Loucy (cell line): ENCODE measurements around the gene LIPF.

Experiments used
- H2AFZ ChIP-seq: fragments of 200-600 bp; sonication (generic); 2 replicates; pipeline ENCODE4 v1.6.0; 2016; ENCODE audit warnings: antibody characterized with exemption, mild to moderate bottlenecking, low read length, moderate library complexity
- H3F3A ChIP-seq: fragments of 200-600 bp; 2 replicates; pipeline ENCODE4 v1.6.0; 2016; ENCODE audit warnings: antibody characterized with exemption, low read depth, mild to moderate bottlenecking
- H3K27me3 ChIP-seq: fragments of 200-600 bp; sonication (generic); 2 replicates; pipeline ENCODE4 v1.6.1; 2014; ENCODE audit warnings: low read length, mild to moderate bottlenecking; ENCODE audit not compliant: insufficient read depth, poor library complexity, severe bottlenecking
- H3K36me3 ChIP-seq: fragments of 200-600 bp; sonication (generic); 2 replicates; pipeline ENCODE4 v1.6.1; 2016; ENCODE audit warnings: low read length; ENCODE audit not compliant: insufficient read depth
- H3K4me1 ChIP-seq: fragments of 200-600 bp; sonication (generic); 2 replicates; pipeline ENCODE4 v1.5.1; 2014; ENCODE audit warnings: low read length, mild to moderate bottlenecking; ENCODE audit not compliant: insufficient read depth, poor library complexity, severe bottlenecking
- H3K4me2 ChIP-seq: fragments of 200-600 bp; sonication (generic); 2 replicates; pipeline ENCODE4 v1.6.0; 2014; ENCODE audit warnings: antibody characterized with exemption, low read length, low read depth, mild to moderate bottlenecking; ENCODE audit not compliant: poor library complexity, severe bottlenecking
- H3K4me3 ChIP-seq: fragments of 200-600 bp; sonication (generic); 2 replicates; pipeline ENCODE4 v1.5.1; 2014; ENCODE audit warnings: low read length, mild to moderate bottlenecking, mixed read lengths; ENCODE audit not compliant: poor library complexity, severe bottlenecking
- H3K79me2 ChIP-seq: fragments of 200-600 bp; sonication (generic); 2 replicates; pipeline ENCODE4 v1.6.1; 2014; ENCODE audit warnings: low read length; ENCODE audit not compliant: insufficient read depth
- H3K9ac ChIP-seq: fragments of 200-600 bp; sonication (generic); 2 replicates; pipeline ENCODE4 v1.6.0; 2014; ENCODE audit warnings: mild to moderate bottlenecking, low read depth, low read length, moderate library complexity; ENCODE audit not compliant: poor library complexity, severe bottlenecking
- H3K9me2 ChIP-seq: fragments of 200-600 bp; sonication (generic); replicated peaks from 2 replicates; pipeline ENCODE4 v1.6.1; 2016; ENCODE audit warnings: low read depth, low read length, mixed read lengths
- H3K9me3 ChIP-seq: fragments of 200-600 bp; sonication (generic); 2 replicates; pipeline ENCODE4 v1.6.1; 2014; ENCODE audit warnings: mild to moderate bottlenecking, antibody characterized with exemption, low read length, low read depth; ENCODE audit not compliant: insufficient read depth
- H4K20me1 ChIP-seq: fragments of 200-600 bp; sonication (generic); 2 replicates; pipeline ENCODE4 v1.6.0; 2014; ENCODE audit warnings: antibody characterized with exemption, low read length, mild to moderate bottlenecking; ENCODE audit not compliant: insufficient read depth, poor library complexity, severe bottlenecking
- CTCF ChIP-seq: fragments of 200-600 bp; sonication (generic); conservative IDR thresholded peaks from 2 replicates; pipeline ENCODE4 v1.5.1; 2014; ENCODE audit warnings: mild to moderate bottlenecking, antibody characterized with exemption, low read length
- EZH2phosphoT487 ChIP-seq: fragments of 200-600 bp; IDR thresholded peaks from 2 replicates; pipeline ENCODE4 v1.6.1; 2018; ENCODE audit warnings: antibody characterized with exemption, mild to moderate bottlenecking, moderate library complexity, borderline replicate concordance

Gene LIPF

GRCh38 chr10:88676283-88677060 is 12.2 kb downstream of the LIPF start:
- Histone ChIP-seq H3K9me2 (no peaks in the 10 kb centered on the region), H3K4me3 (no peak overlapping the region), H2AFZ (no peak overlapping the region), H3K79me2 (no peaks in the 10 kb centered on the region), H3K36me3 (no peaks in the 10 kb centered on the region), H3K9ac (no peak overlapping the region), H4K20me1 (no peaks in the 10 kb centered on the region), H3K27me3 (no peaks in the 10 kb centered on the region), H3K4me1 (no peaks in the 10 kb centered on the region), H3K9me3 (no peaks in the 10 kb centered on the region), H3F3A (no peaks in the 10 kb centered on the region), H3K4me2 (no peak overlapping the region)
- TF ChIP-seq EZH2phosphoT487 (no peak), CTCF (no peak)

- no peaks in the 10 kb centered on the region for H3K36me3 ChIP-seq
- H3K79me2 ChIP-seq, result no peaks in the 10 kb centered on the region
- no peak overlapping the region for H2AFZ ChIP-seq
- TF ChIP-seq CTCF, result no peak
- TF ChIP-seq EZH2phosphoT487, result no peak
- no peaks in the 10 kb centered on the region for H3K9me2 ChIP-seq
- H3K9me3 ChIP-seq, result no peaks in the 10 kb centered on the region
- no peaks in the 10 kb centered on the region for H4K20me1 ChIP-seq
- H3K4me2 ChIP-seq, result no peak overlapping the region
- H3K27me3 ChIP-seq, result no peaks in the 10 kb centered on the region
- no peaks in the 10 kb centered on the region for H3K4me1 ChIP-seq
- no peak overlapping the region for H3K4me3 ChIP-seq
- no peaks in the 10 kb centered on the region for H3F3A ChIP-seq
- no peak overlapping the region for H3K9ac ChIP-seq
These were observed 16.7 kb downstream of the LIPF start for GRCh38 chr10:88680958-88681357.

- Histone ChIP-seq H3K4me1 (no peaks in the 10 kb centered on the region), H2AFZ (no peak overlapping the region), H3K79me2 (no peaks in the 10 kb centered on the region), H3F3A (no peaks in the 10 kb centered on the region), H3K36me3 (no peaks in the 10 kb centered on the region), H3K9me3 (no peaks in the 10 kb centered on the region), H3K9ac (no peak overlapping the region), H3K9me2 (no peaks in the 10 kb centered on the region), H3K4me2 (no peak overlapping the region), H3K4me3 (no peak overlapping the region), H3K27me3 (no peaks in the 10 kb centered on the region), H4K20me1 (no peaks in the 10 kb centered on the region)
- TF ChIP-seq CTCF, result no peak
- no peak for TF ChIP-seq EZH2phosphoT487
These were observed 18.2 kb downstream of the LIPF start for GRCh38 chr10:88682491-88682890.
